ENCODE measurements around the gene EPB41L4B.

EPB41L4B gene

GRCh38 chr9:109267555-109267954 is 53.3 kb downstream of the EPB41L4B start:
- no peak for DNase-seq

DNA sequence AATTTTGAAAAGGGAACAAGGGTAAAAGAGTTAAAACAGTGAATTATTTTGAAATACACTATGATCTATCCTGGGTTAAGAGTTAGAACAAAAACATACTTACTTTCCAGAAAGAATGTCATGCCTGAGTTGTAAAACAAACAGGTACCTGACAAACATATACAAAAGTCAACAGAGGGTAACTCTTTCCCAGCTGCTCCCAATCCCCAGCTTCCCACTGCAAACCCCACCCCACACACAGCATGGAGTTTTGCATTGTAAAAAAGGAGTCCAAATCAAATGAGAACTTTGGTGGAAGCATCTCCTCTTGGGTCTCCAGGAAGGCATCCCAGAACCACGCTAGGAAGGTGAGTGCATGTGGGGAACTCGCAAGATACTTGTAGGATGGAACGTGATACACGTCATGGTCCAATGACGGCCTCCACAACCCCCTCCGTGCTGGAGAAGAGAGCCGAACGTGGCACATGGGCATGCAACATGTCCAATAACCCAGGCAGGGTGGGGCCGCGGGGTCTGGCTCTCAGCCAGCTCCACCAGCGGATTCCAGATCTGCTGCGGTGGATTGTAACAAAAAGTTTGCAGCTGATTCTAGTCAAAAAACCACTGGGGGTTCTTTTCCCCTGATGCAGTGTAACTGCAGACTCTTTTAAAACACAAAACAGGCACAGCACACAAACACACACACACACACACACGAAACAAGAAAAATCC is 55.8 kb downstream of the EPB41L4B start:
- no peak for DNase-seq

- no peak for DNase-seq
These were observed 57.5 kb downstream of the EPB41L4B start for GRCh38 chr9:109263358-109263757.

DNA sequence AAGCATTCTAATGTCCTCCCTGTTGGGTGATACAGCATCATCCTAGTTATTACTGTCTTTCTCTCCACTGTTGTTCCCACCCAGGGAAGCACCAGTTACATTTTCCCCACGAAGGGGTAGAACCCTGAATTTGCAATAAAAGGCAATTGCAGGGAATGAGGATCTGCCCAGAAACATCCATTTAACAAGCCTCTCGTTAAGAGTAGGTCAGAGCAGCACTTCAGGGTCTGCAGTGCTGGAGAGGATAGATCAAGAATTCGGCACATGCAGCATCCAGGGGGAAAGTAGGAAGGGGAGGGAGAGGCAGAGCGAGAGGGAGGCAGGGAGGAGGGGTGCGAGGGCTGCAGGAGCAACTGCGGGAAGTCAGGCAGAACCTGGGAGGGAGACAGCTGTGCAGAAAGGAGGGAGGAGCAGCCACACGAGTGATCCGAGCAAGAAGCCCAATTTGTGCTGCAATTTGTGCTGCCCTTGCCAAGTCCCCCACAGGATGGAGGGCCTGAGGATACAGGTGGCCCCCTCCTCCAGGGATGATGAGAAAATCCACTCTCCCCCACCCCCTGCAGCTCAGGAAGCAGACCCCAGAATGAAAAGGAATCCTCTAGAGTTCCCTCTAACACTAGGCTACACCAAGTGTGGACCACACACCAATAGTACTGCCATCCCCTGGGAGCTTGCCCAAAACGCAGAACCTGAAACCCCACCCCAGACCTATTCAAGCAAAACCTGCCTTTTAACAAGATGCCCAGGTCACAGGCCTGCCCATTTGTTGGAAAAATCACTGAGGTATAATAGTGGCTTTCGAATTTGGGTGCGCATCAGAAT is 62.2 kb downstream of the EPB41L4B start:
- no peak for DNase-seq

DNA sequence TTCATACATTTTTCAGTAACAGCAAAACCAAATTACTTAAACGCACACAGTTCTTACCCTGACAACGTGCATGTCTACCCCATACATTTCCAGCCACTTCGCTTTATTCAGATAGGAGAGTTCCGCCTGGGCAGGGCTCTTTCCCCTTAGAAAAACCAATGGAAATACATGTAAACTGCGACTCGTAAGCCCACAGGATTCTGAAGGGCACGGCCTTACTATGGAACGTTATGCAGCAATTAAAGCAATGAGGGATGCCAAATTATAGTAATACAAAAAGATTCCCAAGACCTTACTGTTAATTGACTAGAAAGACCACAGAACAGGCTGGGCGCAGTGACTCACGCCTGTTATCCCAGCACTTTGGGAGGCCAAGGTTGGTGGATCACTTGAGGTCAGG is 64.5 kb downstream of the EPB41L4B start:
- DNase-seq = no peak

GRCh38 chr9:109255394-109255793 is 65.5 kb downstream of the EPB41L4B start:
- DNase-seq = no peak

GRCh38 chr9:109254317-109254716 is 66.5 kb downstream of the EPB41L4B start:
- DNase-seq = no peak

DNA sequence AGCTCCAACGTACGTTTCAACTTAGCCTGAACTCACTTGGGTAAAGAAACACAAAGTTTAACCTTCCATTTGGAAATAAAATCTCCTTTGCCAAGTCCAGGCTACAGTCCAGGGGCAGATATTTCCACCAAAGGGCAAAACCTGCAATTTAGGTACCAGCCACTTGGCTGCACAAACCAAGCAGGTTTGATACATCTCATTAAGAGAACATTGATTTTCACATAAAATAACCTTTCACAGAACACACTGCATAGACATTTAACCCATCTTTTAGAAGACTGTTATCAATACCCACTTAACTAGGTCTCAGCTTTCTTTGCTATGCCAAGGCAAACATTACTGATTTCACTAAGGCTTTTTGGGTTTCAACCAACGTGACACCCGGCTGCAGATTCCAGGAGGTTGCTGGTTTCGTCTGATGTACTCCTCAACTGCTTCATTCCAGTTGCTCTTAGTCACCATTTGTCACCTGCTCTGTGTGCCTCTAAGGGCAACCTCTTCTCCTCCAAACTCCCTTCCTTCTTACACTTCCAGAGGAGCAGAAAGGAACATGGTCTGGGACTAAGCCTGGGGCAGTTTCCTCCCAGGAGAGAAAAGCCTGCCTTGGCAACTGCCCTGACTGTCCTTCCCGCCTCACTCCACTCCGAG is 67.1 kb downstream of the EPB41L4B start:
- no peak for DNase-seq

GRCh38 chr9:109253241-109253636 is 67.6 kb downstream of the EPB41L4B start:
- DNase-seq = no peak

- no peak for DNase-seq
These were observed 68.6 kb downstream of the EPB41L4B start for GRCh38 chr9:109252291-109252690.

- DNase-seq = no peak
These were observed 69.1 kb downstream of the EPB41L4B start for GRCh38 chr9:109251776-109252106.

DNA sequence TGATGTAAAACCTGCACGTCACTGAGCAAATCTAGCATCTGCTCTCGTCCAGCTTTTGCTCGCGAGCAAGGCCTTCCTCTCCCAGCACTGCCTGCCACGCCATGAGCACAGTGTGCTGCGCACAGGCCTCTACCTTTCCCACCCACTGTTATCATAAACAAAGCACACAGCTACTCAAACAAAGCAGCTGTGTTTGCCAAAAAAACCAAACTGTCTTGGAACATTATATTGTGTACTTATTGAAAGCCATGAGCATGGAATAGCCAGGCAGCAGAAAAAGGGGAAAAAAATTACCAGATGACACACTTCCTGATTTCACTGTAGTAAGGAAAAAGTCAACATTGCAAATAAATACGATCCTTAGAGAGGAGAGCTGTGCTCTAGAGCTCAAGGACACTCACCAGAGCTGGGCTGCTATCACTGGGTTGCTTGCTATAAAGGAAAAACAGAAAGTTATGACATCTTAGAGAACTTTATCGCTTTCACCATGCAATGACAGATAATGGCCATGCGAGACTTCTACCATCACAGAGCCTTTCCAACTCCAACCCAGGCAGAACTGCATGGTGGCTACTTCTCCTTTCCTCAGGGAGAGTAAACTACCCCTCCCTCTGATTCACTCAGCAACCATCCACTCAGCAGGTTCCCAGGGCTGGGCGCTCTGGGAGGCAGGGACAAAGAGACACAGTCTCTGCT is 69.6 kb downstream of the EPB41L4B start:
- peak; percentile 97 for DNase-seq

- no peak for DNase-seq
These were observed 70.1 kb downstream of the EPB41L4B start for GRCh38 chr9:109250771-109251079.

DNA sequence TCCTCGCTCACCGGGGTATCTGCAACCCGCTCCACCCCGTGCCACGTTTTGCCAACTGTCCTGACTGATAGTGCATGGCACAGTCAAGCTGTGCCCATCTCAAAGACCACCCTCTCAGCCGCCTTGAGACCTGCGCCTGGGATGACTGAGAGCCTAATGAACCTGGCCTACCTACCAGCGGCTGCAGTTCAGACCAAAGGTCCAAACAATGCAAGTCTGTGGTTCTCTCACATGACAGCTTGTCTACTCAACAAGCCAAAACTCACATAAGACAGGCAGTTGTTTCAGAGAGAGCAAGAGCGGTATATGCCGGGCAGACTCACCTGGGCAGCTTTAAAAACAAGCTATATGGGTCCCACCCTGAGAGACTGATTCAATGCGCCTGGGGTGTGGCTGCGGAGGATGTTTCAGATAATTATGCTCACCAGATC is 70.5 kb downstream of the EPB41L4B start:
- peak; percentile 88 for DNase-seq

DNA sequence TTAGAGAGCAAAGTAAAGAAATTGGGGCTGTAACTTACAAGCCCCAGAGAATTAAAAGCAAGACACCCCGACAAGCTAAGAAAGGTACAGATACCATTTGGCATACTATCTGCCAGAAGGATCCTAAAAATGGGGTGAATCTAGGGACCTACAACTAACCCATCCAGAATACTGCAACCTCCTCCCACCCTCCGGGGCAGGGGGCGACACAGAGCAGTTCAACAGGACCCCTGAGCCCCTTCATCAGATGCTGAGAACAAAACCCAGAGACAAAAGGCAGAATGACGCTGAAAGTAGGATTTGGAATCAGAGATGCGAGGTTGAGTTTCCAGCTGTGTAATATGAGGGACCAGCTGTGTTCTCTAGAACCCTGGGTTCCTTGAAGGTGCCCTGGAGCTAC is 71.2 kb downstream of the EPB41L4B start:
- no peak for DNase-seq

- DNase-seq = no peak
These were observed 72.7 kb downstream of the EPB41L4B start for GRCh38 chr9:109248133-109248581.

DNA sequence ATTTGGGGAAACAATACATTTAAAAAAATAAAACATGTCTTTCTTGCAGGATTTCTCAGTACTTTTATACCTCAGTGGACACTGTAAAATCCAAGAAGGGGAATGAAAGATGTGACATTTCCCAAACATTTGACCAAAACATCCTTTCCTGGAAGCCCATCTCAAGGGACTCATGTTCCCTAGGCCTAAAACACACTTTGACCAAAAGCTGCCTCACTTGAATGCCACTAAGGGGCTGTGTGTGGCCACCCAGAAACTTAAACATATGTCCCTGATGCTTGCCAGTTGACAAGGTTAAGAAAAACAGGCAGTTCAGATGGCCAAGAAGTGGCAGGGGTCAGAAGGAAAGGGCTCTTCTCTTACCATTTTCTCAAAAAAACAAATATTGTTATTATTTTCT is 73.6 kb downstream of the EPB41L4B start:
- no peak for DNase-seq

GRCh38 chr9:109246533-109246932 is 74.3 kb downstream of the EPB41L4B start:
- DNase-seq = no peak

DNA sequence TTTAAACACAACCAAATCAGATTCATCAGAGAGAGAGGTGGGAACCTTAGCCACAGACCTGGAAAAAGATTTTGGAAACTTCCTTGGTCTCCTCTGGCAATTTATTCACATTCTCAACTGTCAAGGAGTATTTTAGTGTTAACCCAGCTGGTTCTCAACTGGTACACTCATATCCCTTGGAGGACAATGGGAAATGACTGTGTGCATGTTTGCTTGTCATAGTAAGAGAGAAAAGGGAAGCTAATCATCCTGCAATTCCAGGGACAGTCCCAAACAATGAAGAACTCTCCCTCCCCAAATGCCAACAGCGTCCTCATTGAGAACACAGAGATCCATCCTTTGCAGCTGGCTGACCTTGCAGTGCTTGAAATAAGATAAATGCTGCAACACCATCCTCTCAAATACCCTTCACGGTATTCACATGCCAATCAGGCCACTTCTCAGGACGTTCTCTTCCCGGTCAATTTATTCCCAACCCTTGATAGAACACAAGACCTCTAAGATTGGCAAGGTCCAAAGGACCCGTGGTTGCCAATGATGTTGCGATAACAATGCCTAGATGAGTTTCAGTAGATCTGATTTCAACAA is 75.5 kb downstream of the EPB41L4B start:
- no peak for DNase-seq

- DNase-seq = peak; percentile 35
These were observed 76.4 kb downstream of the EPB41L4B start for GRCh38 chr9:109244179-109245132.

DNA sequence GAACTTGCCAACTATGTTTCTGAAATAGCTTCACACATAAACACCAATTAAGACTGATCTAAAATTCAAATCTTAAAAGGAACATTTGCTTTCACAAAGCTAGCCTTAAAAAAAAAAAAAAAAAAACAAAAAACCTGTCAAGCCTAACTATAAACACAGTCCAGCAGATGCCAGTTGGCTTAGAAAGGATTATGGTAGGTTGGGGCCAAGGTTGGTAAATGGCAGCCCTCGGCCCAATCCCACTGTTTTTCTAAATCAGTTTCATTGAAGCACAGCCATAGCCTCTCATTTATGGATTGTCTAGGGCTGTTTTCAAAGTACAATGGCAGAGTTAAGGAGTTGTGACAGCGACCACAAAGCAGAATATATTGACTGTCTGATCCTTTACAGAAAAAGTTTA is 78.1 kb downstream of the EPB41L4B start:
- DNase-seq = no peak

- no peak for DNase-seq
These were observed 78.8 kb downstream of the EPB41L4B start for GRCh38 chr9:109242014-109242413.
